ENCODE data around the gene SACM1L.

The SACM1L gene

DNA sequence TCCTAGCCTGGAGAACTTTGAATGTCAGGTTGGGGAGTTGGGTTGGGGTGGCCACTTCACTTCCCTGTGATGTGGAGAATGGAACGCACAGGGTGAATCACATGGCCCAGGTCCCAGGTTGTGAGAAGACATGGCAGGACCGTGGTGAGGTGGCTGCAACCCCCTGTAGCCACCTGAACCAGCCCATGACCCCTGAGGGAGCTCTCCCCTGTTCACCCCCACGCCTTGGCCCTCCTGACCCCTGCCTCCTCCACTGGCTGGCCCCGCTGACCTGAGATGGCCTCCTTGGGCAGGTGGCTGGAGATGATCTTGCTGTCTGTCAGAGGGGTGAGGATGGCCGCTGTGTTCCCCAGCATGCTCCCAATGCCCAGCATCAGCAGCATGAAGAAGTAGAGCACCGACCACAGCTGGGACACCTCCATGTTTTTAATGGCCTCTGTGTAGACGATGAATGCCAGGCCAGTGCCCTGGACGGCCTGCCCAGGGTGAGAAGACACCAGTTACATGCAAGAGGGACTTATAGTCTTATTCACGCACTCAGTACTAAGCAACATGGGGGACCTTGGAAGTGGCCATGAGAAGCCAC, 76.2 kb downstream of the SACM1L start:
- Histone ChIP-seq H3K9me3 (ENCODE audit: low read depth, low read length) (no peaks in the 10 kb centered on the region), H3K9ac (ENCODE audit: insufficient read length) (no peak overlapping the region), H3K27ac (no peak overlapping the region), H3K36me3 (ENCODE audit: insufficient read depth, low read length) (no peaks in the 10 kb centered on the region), H3K4me3 (no peak overlapping the region)
- DNase-seq (ENCODE audit: low read depth, low spot score), result no peak
- TF ChIP-seq FOXP2 (optimal IDR thresholded peaks at IDR 0.05; ENCODE audit: control extremely low read depth, extremely low read length, insufficient read depth), result no peak
- TF ChIP-seq EZH2 (IDR thresholded peaks at IDR 0.05), result no peak
- no peak for TF ChIP-seq POLR2AphosphoS5 (IDR thresholded peaks at IDR 0.05; ENCODE audit: borderline replicate concordance, low read depth, low read length)

DNA sequence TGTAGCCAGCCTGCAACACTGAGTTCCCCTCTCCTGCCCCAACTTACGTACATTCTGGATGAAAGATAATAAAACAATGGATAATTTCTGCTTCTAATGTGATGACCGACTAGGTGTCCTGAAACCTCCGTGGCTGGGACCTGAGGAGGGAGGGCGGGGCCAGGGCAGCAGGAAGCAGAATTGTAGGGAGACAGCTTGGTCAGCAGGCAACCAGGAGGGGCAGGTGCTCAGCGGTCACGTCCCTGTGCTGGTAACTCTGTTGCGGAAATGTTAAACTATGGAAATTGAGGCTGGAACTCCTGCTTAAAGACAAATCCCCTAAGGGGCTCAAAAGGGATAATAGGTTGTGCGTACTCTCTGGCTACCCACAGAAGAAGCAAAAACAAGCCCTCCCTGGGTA, 76.8 kb downstream of the SACM1L start:
- H3K4me3 ChIP-seq, result no peak overlapping the region
- no peak for DNase-seq (ENCODE audit: low read depth, low spot score)

DNA sequence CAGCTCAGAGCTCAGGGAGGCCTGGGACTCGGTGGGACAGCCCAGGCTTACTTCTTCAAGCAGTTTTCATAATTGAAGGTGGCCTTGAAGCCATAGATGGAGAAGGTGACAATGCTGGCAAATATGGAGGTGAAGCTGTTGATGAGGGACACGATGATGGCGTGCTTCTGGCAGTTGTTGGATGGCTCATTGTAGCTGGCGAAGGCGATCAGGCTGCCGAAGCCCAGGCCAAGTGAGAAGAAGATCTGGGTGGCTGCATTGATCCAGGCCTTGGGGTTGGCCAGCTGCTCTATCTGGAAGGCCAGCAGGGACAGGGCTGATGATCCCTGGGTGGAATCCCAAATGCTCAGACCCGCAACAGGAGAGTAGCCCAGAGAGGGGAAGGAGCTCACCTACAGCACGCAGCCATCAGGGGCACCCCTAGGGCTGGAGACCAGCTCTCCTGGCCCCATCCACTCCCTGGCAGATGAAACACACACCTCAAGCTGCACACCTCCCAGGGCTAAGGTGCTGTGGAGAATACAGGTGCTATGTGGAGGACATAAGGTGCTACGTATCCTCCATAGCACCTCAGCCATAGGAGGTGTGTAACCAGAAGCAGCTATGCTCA, 82.1 kb downstream of the SACM1L start:
- no peak overlapping the region for H3K4me3 ChIP-seq
- DNase-seq (ENCODE audit: low read depth, low spot score), result no peak
- no peaks in the 10 kb centered on the region for H3K36me3 ChIP-seq (ENCODE audit: insufficient read depth, low read length)
- no peaks in the 10 kb centered on the region for H3K9me3 ChIP-seq (ENCODE audit: low read depth, low read length)
- TF ChIP-seq EZH2 (IDR thresholded peaks at IDR 0.05) (no peak), POLR2AphosphoS5 (IDR thresholded peaks at IDR 0.05; ENCODE audit: borderline replicate concordance, low read depth, low read length) (no peak), FOXP2 (optimal IDR thresholded peaks at IDR 0.05; ENCODE audit: control extremely low read depth, extremely low read length, insufficient read depth) (no peak)
- H3K9ac ChIP-seq (ENCODE audit: insufficient read length), result no peak overlapping the region
- no peak overlapping the region for H3K27ac ChIP-seq

More for the DNA sequence above, 76.8 kb downstream of the SACM1L start:
- Histone ChIP-seq H3K36me3 (ENCODE audit: insufficient read depth, low read length) (no peaks in the 10 kb centered on the region), H3K27ac (no peak overlapping the region), H3K9ac (ENCODE audit: insufficient read length) (no peak overlapping the region), H3K9me3 (ENCODE audit: low read depth, low read length) (no peaks in the 10 kb centered on the region)
- TF ChIP-seq POLR2AphosphoS5 (IDR thresholded peaks at IDR 0.05; ENCODE audit: borderline replicate concordance, low read depth, low read length), result no peak
- no peak for TF ChIP-seq EZH2 (IDR thresholded peaks at IDR 0.05)
- TF ChIP-seq FOXP2 (optimal IDR thresholded peaks at IDR 0.05; ENCODE audit: control extremely low read depth, extremely low read length, insufficient read depth), result no peak

DNA sequence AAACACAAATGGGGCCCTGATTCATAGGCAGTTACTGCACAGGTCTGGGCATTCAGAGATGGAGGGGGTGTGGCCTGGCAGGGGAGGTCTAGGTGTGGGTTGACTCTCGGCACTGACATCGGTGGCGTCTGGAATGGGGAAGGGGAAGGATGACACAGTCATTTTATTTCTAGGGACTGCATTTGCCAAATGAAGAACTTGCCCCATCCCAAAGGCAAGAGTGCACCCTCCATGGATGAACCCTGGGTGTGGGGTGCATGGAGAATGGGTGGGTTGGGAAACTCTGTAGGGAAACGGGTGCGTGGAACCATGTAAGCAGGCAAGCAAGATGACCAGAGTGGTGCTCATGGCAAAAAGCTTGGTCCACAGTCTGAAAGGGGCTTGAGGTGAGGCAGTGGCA, 82.6 kb downstream of the SACM1L start:
- TF ChIP-seq POLR2AphosphoS5 (IDR thresholded peaks at IDR 0.05; ENCODE audit: borderline replicate concordance, low read depth, low read length) (no peak), EZH2 (IDR thresholded peaks at IDR 0.05) (no peak), FOXP2 (optimal IDR thresholded peaks at IDR 0.05; ENCODE audit: control extremely low read depth, extremely low read length, insufficient read depth) (no peak)
- no peak for DNase-seq (ENCODE audit: low read depth, low spot score)
- Histone ChIP-seq H3K36me3 (ENCODE audit: insufficient read depth, low read length) (no peaks in the 10 kb centered on the region), H3K9me3 (ENCODE audit: low read depth, low read length) (no peaks in the 10 kb centered on the region), H3K27ac (no peak overlapping the region), H3K4me3 (no peak overlapping the region), H3K9ac (ENCODE audit: insufficient read length) (no peak overlapping the region)

DNA sequence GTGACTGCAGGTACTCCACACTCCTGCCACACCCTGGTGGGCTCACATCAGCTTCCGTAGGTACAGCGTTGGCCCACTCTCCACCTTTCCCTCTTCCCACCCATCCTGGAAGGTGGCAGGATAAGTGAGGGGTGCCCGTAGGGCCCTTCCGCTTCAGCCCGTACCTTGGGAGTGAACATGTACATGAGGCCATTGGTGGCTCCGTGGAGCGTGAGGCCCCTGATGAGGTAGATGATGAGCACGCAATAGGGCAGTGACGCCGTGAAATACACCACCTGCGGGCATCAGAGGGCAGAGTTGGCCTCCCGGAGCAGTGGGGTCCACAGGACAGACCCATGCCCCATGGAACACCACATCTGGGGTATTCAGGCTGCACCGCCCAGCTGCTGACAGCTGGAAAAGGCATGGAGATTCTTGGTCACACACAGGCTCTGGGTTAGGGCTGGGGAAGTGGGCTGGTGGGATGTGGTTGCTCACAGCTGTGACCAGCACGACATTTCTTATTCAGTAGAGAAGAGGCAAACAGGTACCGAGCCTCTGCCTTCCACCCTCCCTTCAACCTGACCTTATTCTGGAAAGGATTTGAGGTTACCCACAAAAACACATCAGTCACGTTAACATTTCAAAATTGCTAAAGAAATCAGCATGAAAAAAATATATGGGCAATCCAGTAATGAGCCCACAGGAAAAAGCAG, 83.3 kb downstream of the SACM1L start:
- Histone ChIP-seq H3K36me3 (ENCODE audit: insufficient read depth, low read length) (no peaks in the 10 kb centered on the region), H3K9ac (ENCODE audit: insufficient read length) (no peak overlapping the region), H3K4me3 (no peak overlapping the region), H3K9me3 (ENCODE audit: low read depth, low read length) (no peaks in the 10 kb centered on the region), H3K27ac (no peak overlapping the region)
- TF ChIP-seq POLR2AphosphoS5 (IDR thresholded peaks at IDR 0.05; ENCODE audit: borderline replicate concordance, low read depth, low read length) (no peak), EZH2 (IDR thresholded peaks at IDR 0.05) (no peak), FOXP2 (optimal IDR thresholded peaks at IDR 0.05; ENCODE audit: control extremely low read depth, extremely low read length, insufficient read depth) (no peak)
- DNase-seq (ENCODE audit: low read depth, low spot score), result no peak

DNA sequence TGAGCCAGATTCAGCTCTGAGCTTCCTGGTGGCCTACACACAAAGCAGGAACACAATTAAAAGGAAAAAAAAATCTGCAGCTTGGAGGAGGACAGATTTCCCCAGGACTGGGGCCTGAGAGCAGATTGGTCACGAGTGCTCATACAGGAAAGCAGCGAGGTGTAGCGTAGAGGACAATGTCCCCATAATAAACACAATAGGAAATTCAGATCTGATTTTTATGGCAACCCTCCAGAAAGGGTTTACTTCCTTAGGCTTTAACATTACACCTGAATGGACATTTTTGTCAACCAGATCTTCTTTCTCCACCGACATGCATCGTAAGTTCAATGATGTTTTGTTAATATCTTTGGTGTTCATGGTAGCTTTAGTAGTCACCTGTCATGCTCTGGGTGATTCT, 83.9 kb downstream of the SACM1L start:
- TF ChIP-seq FOXP2 (optimal IDR thresholded peaks at IDR 0.05; ENCODE audit: control extremely low read depth, extremely low read length, insufficient read depth), result no peak
- no peak for TF ChIP-seq EZH2 (IDR thresholded peaks at IDR 0.05)
- no peak for TF ChIP-seq POLR2AphosphoS5 (IDR thresholded peaks at IDR 0.05; ENCODE audit: borderline replicate concordance, low read depth, low read length)
- DNase-seq (ENCODE audit: low read depth, low spot score), result no peak
- no peaks in the 10 kb centered on the region for H3K36me3 ChIP-seq (ENCODE audit: insufficient read depth, low read length)
- no peaks in the 10 kb centered on the region for H3K9me3 ChIP-seq (ENCODE audit: low read depth, low read length)
- H3K4me3 ChIP-seq, result no peak overlapping the region
- no peak overlapping the region for H3K27ac ChIP-seq
- no peak overlapping the region for H3K9ac ChIP-seq (ENCODE audit: insufficient read length)

DNA sequence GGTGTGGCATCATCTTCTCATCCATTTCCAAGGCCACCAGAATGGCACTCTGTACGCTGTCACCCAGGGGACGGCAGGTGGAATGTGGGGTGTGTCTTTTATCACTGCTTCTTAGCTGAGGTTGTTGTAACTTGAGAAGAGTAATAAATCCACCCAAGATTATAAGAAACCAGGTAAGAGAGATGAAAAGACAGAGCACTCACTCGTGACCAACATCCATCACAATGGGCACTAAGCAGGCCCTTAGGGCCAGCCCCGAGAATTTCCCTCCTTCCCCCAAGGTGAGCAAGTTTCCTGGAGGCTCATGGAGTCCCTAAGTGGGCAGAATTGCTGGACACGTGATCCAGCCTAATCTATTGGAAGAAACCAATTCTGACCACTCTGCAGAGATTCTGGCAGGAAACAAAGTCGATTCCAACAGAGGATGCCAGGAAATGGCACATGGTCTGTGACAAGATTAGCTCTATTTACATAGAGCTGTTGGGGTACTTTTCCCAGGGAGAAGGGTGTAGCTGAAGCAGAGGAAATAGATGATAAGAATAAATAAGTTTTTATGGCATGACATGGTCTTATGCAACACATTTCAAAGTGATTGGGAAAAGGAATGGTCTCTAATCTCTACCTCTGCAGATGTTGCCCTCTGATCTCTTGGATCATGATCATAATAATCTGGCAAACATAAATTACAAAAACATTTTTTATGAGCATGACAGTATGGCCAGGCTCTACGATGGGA, 84.7 kb downstream of the SACM1L start:
- Histone ChIP-seq H3K4me3 (no peak overlapping the region), H3K9me3 (ENCODE audit: low read depth, low read length) (no peaks in the 10 kb centered on the region), H3K36me3 (ENCODE audit: insufficient read depth, low read length) (no peaks in the 10 kb centered on the region), H3K27ac (no peak overlapping the region), H3K9ac (ENCODE audit: insufficient read length) (no peak overlapping the region)
- TF ChIP-seq EZH2 (IDR thresholded peaks at IDR 0.05), result no peak
- TF ChIP-seq FOXP2 (optimal IDR thresholded peaks at IDR 0.05; ENCODE audit: control extremely low read depth, extremely low read length, insufficient read depth), result no peak
- TF ChIP-seq POLR2AphosphoS5 (IDR thresholded peaks at IDR 0.05; ENCODE audit: borderline replicate concordance, low read depth, low read length), result no peak
- DNase-seq (ENCODE audit: low read depth, low spot score), result no peak
